ENCODE results near the gene CAPN15.

Gene CAPN15

DNA sequence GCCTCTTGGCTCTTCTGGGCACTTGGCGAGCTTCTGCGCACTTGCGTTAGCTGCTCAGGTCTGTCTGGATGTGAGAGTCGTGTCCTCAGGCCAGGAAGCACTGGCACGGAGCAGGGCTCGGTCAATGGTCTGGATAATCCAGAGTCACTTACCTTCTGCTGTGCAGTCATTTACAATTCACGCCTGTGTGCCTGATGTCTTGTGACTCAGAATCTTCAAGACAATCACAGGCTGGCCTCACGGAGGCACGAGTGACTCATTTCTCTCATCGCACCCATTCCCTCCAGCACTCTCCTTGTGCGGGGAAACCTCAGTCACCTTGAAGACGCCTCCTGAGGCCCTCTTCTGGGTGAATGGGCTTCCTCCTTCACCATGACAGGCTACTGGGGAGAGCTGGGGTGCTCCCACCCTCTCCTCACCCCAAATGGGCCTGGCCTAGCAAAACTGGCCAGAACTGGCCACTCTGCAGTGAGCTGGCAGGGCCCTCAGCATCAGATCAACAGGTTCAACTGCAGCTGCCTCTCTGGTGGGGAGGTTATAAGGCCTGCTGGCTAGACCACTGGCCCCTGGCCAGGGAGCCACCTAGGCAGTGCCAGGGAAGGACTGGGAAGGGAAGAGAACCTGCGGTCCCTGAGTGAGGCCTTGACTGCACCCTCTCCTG, 1.9 kb upstream of the CAPN15 start:
- no peak for DNase-seq (ENCODE audit: low spot score)

DNA sequence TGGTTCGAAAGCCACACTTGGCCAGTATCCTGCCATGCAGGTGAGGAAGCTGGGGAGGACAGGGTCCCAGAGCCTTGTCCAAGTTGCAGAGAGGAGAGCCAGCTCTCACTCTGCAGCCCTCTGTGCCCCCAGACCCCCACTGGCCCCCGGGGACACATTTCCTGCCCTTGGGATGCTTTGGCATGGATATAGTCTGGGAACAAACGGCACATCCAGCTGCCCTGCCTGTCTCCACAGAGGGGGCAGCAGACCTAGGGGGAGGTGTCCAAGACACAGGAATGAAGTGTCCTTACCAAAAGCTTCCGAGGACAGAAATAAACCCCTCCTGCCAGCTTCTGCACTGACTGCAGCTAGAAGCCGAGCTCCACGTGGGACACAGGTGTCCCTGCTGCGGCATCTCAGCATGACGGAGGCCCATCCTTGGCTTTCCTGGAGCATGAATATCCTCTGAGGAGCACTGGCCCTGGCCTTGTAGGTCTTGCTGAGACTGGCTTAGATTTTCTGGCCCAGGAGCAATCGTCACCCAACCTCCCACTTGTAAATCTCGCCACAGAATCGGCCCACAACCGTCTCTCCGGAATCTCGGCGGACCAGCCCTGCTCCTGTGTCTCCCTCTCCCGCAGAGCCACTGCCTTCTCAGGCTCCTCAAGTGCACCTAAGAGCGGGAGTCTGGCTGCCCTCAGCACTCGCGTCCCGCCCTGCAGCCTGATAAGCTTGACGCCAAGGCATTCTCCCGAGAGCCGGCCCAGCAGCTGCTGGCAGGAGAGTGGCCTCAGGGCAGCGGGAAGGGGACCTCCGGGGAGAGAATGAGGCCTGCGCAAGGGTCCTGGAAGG, 1.1 kb upstream of the CAPN15 start:
- DNase-seq (ENCODE audit: low spot score) = peak; percentile 50

DNA sequence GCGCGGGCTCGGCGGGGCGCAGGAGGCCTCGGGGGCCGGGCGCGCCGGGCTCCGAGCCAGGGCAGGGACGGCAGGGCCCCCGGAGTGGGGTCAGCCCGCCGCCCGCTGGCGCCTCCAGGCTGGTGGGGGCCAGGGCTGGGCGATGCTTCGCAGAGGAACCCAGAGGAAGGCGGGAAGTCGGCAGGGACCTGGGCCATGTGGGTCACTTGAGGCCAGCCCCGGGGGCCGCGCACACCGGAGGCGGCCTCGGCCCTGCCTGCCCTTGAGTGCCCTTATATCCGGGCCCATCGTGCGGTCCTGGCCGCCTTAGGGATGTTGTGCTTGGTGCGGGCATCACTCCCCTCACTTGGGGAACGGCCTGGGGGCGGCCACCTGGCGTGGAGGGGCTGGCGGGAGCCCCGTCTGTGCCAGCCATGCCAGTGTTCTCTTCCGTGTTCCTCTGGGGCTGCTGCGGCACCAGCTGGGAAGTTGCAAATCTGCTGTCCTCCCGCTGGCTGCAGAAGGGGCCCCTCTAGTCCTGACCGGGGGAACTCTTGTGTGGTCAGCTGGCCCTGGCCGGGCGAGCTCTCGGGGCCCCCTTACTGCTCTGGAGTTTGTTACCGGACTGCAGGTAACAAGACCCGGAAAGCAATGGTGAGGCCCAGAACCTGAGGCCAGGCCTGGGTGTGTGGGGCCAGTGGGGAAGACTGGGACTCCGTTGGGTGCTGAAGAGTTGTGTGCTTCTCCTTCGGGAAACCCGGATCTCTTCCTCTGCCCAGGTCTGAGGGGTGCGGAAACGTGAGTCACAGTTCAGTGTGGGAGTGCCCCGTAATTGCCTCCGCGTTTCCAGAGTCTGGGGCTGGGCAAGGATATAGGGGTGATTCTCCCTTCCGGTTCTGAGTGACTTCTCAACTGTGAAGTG, 849 bp downstream of the CAPN15 start:
- DNase-seq (ENCODE audit: low spot score) = no peak

DNA sequence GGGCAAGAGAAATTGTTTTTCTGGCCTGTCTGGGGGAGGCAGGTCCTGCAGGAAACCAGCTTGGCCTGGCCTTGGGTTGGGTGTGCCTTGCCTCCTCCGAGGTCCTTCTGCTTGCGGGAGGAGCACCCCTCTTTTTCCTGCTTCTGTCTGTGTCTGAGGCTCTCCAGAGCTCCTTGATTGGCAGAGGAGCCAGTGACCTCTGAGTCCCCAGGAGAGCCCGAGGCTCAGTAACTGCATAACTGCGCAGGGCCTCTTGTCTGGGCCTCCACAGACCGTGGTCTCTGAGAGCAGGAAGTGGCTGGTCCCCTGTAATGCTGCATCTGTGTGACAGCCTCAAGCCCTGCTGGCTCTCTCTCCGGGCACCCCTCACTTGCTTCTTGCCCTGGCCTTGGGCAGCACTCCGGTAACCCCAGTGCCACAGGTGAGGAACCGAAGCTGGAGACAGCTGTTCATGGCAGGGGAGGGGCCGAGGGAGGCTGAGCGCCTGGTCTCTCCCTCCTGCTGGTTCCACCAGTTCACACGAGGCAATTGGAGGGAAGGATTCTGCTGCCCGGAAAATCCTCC, 1.6 kb downstream of the CAPN15 start:
- DNase-seq (ENCODE audit: low spot score) = no peak

DNA sequence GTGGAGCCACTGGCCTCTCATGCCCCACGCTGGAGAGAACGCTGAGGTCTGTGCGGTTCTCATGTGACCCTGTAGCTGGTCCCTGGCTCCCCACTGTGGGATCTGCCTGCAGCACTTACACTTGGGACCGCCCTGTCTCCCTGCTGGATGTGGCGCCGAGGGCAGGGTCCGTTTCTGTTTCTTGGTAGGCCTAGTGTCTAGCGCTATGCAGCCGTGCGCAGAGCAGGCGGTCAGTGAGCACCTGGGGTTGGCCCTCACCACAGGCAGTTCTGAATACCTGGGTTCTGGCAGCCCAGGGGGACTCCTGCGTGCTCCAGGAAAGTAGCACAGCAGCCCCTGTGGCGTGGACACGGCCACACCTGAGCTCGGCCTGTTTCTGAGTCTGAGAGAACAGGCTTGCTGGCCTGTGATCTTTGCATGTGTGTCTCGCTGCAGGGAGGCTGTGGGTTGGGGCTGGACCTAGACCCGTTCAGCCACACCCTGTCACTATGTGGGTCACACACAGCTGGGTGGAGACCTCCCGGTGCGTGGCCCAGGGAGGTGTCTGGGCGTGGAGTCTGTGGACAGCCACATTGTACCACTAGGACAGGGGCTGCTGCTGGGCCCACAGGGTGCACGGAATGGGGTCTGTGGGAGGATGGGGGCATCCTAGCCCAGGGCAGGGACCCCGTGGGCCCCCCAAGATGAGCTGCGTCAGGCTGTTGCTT, 2.8 kb downstream of the CAPN15 start:
- DNase-seq (ENCODE audit: low spot score) = no peak

DNA sequence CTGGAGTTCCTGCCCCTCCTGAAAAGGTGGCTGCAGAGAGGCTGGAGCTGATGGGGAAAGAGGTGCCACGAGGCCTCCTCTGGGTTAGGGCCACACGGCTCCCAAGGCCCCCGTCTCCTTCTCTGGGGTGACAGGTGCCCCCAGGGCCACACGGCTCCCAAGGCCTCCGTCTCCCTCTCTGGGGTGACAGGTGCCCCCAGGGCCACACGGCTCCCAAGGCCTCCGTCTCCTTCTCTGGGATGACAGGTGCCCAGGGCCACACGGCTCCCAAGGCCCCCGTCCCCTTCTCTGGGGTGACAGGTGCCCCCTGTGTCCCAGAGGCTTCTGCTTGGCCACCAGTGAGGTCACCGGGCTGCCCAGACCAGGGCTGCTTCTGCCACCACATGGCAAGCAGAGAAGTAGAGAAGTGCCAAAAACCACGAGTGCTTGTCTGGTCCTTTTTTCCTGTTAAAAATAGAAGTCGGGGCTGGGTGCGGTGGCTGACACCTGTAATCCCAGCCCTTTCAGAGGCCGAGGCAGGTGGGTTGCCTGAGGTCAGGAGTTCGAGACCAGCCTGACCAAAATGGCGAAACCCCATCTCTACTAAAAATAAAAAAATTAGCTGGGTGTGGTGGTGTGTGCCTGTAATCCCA, 4.1 kb downstream of the CAPN15 start:
- DNase-seq (ENCODE audit: low spot score) = no peak

DNA sequence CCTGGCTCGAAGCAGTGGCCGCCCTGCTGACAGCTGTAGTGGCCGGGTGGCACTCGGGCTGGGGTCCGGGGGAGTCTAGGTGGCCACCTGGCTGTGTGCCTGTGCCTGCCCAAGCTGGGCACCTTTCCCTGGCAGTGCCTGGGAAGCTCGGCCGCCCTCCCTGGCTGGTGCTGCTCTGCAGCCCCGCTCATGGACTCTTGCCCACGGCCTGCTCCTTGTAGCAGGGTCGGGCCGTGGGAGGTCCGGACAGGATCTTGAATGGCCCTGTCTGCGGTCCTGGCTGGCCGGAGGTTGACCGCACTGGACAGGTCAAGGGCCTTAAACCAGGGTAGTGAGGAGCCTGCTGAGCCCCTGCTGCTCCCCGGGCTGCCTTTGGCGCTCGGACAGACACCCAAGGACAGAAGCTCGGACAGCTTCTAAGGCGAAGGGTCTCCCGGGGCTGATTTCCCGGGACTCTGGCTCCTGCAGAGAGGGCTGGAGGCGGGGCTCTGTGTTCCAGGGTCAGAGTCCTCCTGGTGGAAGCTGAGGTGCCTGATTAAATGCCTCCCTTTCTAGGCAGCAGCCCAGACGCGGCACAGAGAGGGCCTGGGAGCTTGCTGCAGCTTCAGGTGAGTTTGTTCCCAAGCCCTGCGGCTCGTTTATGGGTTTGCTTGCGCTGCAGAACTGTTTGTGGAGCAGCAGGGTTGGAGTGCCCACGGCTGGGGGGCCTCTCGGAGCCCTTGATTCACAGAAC, 6.0 kb downstream of the CAPN15 start:
- DNase-seq (ENCODE audit: low spot score) = no peak

DNA sequence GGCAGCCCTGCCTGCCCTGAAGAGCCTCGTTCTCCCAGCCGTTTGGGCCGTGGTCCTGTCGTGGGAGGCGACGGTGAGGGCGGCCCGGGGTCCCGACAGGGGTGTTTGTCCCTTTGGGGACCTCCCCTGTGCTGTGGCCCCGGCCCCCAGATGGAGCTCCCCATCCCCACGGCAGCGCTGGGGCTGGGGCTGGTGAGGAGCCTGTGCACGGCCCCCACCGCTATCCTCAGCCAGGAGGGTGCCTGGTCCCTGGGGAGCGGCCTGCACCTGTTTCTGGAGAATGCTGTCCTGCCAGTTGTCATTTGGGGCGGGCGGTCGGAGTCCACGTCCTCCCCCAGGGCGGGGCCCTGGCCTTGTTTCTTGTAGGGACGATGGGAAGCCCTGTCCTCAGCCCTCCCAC, 6.6 kb downstream of the CAPN15 start:
- no peak for DNase-seq (ENCODE audit: low spot score)

DNA sequence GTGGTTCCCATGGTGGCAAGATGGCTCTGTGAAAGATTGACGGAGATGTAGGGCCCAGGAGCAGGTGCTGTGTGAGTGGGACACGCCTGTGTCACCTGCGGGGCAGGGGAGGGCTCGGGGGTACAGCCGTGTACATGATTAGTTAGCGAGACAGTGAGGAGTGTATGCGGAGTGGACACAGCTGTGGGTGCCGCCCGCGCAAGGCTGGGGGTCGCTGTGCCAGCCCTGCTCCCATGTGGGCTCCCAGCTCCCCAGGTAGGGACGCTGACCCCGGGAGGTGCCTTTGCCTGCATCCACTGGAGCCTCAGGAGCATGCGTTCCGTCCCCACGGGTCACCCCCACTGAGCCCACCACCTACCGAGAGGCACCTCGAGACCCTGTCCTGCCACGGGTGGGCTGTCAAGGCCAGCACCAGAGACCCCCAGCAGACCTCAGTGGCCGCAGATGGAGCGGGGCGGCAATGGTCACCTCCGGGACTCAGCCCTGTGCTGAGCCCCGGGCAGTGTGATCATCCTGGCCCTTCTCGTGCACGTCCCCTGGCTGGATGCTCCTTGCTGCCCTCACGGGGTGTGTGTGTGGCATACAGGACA, 7.4 kb downstream of the CAPN15 start:
- no peak for DNase-seq (ENCODE audit: low spot score)

DNA sequence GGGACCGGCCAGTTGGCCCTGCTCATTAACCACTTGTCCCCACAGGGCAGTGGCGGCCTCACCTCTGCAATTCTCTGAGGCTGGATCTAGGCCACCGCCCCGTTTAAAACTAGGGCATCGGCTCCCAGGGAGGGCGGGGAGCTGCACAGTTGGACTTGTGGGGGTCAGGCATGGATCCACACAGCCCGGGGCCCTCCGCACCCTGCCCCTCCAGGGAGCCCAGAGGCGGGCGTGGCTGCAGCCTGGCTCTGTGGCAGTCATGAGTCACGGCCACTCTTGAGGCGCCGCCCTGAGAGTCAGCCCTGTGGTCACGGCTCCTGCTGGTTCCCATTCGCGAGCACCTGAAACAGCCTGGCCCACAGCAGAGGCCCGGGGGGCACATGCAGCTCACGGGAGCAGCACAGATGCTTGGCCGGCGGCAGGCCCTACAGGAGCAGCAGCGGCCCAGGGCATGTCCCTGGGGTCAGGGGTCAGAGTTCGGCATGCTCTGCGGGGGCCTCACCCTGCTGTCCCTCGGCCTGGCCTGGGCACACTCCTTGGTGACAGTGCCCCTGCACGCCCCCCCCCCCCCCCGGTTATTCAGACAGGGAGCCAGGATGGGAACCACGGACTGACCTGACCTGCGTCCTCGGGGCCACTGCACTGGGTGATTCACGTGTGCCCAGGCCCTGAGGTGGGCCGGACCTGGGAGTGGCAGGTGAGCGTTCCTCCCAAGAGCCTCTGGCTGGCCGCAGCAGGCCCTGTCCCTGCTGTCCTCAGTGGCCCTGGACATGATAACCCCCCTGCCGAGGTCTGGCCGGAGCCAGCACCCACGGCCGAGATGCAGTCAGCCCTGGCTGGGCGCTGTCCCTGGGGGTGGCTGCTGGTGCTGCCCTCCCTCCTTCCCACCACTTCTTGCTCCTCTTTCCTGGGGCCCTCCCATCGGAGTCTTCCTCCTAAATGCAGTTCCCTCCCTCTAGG, 8.2 kb downstream of the CAPN15 start:
- no peak for DNase-seq (ENCODE audit: low spot score)

DNA sequence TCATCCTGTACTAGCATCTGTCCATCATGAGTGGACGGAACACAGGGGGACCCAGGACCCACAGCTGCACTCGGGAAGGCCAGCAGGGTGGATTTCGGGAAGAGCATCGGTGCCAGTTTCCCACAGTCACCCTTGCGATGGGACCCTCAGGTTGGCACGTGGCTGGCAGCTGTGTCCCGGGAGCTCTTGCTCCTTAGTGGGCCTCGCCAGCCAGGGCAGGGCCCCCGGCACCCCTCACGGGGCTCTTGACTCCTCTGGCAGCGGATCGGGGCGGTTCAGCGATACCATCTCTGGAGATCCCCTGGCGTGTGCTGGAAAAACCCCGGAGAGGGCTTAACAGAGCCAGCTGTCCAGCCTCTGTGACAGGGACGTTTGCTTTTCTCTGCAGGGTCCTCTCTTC, 9.2 kb downstream of the CAPN15 start:
- DNase-seq (ENCODE audit: low spot score) = no peak

DNA sequence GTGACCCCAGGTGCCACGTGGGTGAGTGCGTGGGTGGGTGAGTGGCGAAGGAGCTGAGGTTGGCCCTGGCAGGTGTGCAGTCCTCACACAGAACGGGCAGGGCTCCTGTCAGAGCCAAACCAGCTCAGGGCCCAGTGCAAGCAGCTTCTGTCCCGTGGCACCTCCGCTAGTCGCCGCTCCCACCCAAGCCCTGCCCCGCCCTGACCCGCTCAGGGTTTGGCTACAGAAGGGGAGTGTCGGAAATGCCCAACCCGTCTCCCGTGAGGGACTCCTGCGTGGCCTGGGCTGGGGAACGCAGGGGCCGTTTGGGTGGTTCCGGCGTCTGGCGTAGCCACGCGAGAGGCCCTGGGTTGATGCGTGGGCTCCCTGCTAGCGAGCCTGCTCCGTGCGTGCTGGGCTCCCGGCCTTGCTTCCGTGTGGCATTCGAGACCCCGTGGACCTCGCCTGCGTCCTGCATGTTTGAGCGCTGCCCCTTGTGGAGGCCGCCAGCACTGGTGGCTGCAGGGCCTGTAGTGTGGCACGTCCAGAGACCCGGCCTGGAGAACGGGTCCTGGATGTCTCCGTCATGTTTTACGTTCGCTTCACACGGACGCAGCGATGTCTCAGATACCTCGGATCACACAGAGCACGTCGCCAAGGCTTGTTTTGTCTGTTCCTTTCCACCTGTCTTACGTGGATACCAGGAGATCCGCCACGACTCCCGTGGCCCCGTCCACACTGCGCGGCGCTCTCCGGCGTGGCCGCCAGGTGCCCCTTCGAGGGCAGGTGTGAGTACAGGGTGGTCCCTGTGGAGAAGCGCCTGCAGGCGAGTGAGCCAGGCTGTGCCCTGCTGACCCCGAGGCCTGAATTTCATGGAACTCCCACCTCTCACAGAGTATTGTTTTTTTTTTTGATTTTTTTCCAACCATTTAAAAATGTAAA, 10.2 kb downstream of the CAPN15 start:
- DNase-seq (ENCODE audit: low spot score) = no peak

DNA sequence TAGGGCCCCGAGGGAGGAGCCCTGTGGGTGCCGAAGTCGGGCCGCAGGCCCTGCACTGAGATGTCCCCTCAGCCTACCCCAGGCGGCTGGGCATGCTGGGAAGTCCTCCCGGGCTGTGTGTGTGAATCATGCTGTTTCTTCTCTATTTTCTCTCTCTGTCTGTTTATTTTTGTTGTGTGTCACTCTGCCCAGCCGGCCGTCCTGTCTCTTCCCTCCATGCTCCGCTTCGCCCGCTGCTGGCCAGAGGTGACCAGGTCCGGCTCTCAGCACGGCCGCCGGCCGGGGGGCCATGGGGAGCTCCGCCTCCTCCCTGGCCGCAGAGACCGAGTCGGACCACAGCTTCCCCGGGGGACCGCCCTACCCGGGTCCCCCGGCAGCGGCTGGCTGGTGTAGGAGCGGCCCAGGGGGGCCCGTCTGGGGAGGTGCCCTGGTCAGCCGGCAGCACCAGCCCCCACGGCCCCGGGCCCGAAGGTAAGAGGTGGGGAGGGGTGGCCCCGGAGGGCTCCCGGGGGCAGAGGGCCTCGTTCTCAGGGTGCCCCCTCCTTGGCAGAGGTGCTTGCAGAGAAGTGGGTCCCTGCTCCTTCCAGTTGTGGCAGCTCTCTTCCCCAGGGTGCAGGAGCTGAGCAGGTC, 12.5 kb downstream of the CAPN15 start:
- no peak for DNase-seq (ENCODE audit: low spot score)

DNA sequence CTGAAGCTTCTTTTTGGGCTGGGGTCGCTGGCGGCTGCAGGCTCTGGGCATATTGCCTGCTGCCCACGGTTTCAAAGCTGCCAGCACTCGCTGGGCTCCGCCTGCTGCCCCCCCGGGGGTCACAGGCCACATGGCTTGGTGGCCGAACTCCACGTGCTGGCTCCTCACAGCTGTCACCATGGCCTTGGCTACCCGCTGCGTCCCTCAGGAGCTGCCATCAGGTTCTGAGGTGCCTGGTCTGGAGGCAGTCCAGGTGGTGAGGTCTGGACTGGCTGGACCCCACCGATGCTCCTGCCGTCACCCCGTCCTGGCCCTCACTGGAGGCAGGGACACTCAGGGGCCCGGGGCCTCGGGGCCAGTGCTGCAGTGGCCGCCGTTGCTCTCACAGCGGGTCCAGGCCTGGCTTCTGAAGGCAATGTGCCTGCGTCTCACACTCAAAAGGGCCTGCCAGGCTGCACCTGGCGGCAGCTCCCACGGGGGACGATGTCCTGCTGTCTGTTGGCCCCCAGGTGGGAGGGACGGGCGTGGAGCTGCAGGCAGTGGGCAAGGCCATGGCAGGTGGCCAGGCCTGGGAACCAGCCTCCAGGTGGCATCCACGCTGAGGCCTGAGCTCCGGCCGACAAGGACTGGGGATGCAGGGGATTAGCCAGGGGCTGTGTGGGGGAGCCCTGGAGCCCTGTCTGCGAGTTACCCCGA, 13.3 kb downstream of the CAPN15 start:
- no peak for DNase-seq (ENCODE audit: low spot score)

DNA sequence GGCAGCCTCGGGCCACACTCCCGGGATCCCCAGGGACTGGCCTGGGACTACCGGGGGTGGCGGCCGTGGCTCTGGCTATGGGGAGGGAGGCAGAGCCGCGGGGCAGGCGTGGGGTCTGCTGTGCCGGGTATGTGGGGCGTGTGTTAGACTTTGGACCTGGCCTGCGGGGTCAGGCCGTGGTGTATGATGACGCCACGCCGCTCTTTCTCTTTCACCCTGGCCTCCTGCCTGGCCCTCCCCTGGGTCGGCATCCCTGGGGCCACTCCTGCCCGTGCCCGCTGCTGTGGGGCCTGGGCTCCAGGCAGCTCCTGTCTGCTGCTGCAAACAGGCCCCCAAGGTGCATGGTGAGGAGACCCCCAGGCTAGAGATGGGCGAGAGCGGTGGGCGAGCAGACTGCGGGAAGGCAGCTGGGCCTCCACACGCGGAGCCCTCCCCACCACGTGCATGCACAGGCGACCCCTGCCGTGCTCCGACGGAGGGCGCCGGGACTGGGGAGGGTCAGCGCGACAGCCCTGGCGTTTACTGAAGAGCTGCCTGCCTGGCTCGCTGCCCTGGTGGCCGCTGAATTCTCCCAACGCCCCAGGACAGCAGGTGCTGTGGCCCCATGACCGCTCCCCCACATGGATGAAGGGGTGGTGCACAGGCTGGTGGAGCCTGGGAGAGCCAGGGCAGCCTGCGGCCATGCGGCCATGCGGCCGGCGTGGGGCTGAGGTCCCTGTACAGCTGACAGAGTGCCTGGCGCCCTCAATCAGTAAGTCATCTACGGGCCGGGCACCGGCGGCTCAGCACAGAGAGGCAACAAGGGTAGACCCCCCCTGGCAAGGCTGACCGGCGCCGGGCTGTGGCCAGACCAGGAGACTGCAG, 16.0 kb downstream of the CAPN15 start:
- no peak for DNase-seq (ENCODE audit: low spot score)
